Neuronal stem cell (in vitro differentiated cells): ENCODE data around the gene SURF1. TPM values are rescaled to one million over a fixed set of nuclear protein-coding genes. Genes with fewer than 3 reads are reported as not detected.

Experiments
- small RNA-seq: library from polyadenylated mRNA; stranded (forward); fragments of <200 nt; extraction: miRNeasy Mini kit (QIAGEN cat#:217004); gene quantifications from one replicate; pipeline ENCODE3, GENCODE V24; 2013; ENCODE audit not compliant: insufficient read depth

Gene SURF1

Small RNA genes lying within 50 kb of the gene (small RNA-seq; reads per million reads assigned to genes)
- gene RF00019 (not detected), gene SNORD24 (not detected), gene SNORD36A (not detected), gene SNORD36B (not detected), gene SNORD36C (not detected)
